Activated gamma-delta T cell (primary cell): ENCODE measurements around the gene RRM2.
"Not testable (repeated sequence)": the region's sequence is repeated elsewhere in the genome, so short reads cannot be mapped to it uniquely, and the experiment has no call there.

Source experiments
- DNase-seq: peaks from one replicate; lab custom pipeline; 2025; lab: John Stamatoyannopoulos, UW

The RRM2 gene

GRCh38 chr2:10132596-10132995 lies 10.1 kb downstream of the RRM2 start:
- no peak for DNase-seq

- no peak for DNase-seq
Measured at GRCh38 chr2:10132996-10133647, 10.6 kb downstream of the RRM2 start.

GRCh38 chr2:10135296-10136089 lies 13.0 kb downstream of the RRM2 start:
- DNase-seq = no peak

GRCh38 chr2:10136101-10136934 lies 13.8 kb downstream of the RRM2 start:
- DNase-seq = no peak

GRCh38 chr2:10137053-10137843 lies 14.7 kb downstream of the RRM2 start:
- no peak for DNase-seq

- DNase-seq = no peak
Measured at GRCh38 chr2:10139536-10139935, 17.0 kb downstream of the RRM2 start.

- DNase-seq = no peak
Measured at GRCh38 chr2:10140841-10141610, 18.5 kb downstream of the RRM2 start.

GRCh38 chr2:10141736-10142639 lies 19.4 kb downstream of the RRM2 start:
- no peak for DNase-seq

GRCh38 chr2:10142640-10142965 lies 20.1 kb downstream of the RRM2 start:
- no peak for DNase-seq

GRCh38 chr2:10144771-10145518 lies 22.4 kb downstream of the RRM2 start:
- DNase-seq = no peak

- no peak for DNase-seq
Measured at GRCh38 chr2:10145519-10146357, 23.2 kb downstream of the RRM2 start.

- no peak for DNase-seq
Measured at GRCh38 chr2:10146366-10147005, 23.9 kb downstream of the RRM2 start.

- not testable (repeated sequence) for DNase-seq
Measured at GRCh38 chr2:10147050-10147660, 24.6 kb downstream of the RRM2 start.

- DNase-seq = no peak
Measured at GRCh38 chr2:10148268-10148667, 25.7 kb downstream of the RRM2 start.

- DNase-seq = no peak
Measured at GRCh38 chr2:10149635-10150034, 27.1 kb downstream of the RRM2 start.

GRCh38 chr2:10150436-10150835 lies 27.9 kb downstream of the RRM2 start:
- no peak for DNase-seq

GRCh38 chr2:10151462-10151861 lies 28.9 kb downstream of the RRM2 start:
- DNase-seq = no peak
